Head of caudate nucleus (tissue), 42 donors: ENCODE data around the gene LARP6.
"Not testable (repeated sequence)": the region's sequence is repeated elsewhere in the genome, so short reads cannot be mapped to it uniquely, and the experiment has no call there.

ENCODE experiments used
- DNase-seq, 42 donors: peaks; one replicate each; pipeline versions ENCODE4 v3.0.0 to v3.0.0-alpha.2; 2020 to 2021; ENCODE audit warnings: mixed read lengths in 7 of 42
- intact Hi-C: fragments of 100-400 bp; cut with DNase I; formaldehyde crosslinking; loops from one replicate; pipeline ENCODE4 v1.15.0; 2022

Gene LARP6

GRCh38 chr15:70834999-70835398 lies 19.0 kb downstream of the LARP6 start:
- DNase-seq: peak in 2 of 42 donors; percentile 5 to 9
- intact Hi-C loops: no loop called here

- DNase-seq: peak in 3 of 42 donors; percentile 7 to 41 (median 33)
- intact Hi-C loops: no loop called here
These were observed 19.8 kb downstream of the LARP6 start for GRCh38 chr15:70833861-70834765.

- intact Hi-C loops: no loop called here
These were observed 20.5 kb downstream of the LARP6 start for GRCh38 chr15:70833422-70833821.

GRCh38 chr15:70832176-70832575 lies 21.8 kb downstream of the LARP6 start:
- DNase-seq: peak in 3 of 42 donors; percentile 7 to 39 (median 32)
- intact Hi-C loops: no loop called here

More at GRCh38 chr15:70833422-70833821, 20.5 kb downstream of the LARP6 start:
- DNase-seq: peak in 1 of 42 donors; percentile 7

- intact Hi-C loops: no loop called here
- peak in 11 of 42 donors; percentile 26 to 63 (median 44) for DNase-seq
These were observed 22.7 kb downstream of the LARP6 start for GRCh38 chr15:70831094-70831911.

GRCh38 chr15:70830615-70831014 lies 23.3 kb downstream of the LARP6 start:
- intact Hi-C loops: no loop called here
- DNase-seq: peak in 1 of 42 donors; percentile 10

- peak in 3 of 42 donors; percentile 9 to 43 (median 38) for DNase-seq
- intact Hi-C loops: loop anchor here (5.0 kb wide), 1 partner anchor 48 kb away; no protein-coding TSS in a partner anchor
These were observed 24.4 kb downstream of the LARP6 start for GRCh38 chr15:70829371-70830166.

- intact Hi-C loops: loop anchor here (5.0 kb wide), 1 partner anchor 50 kb away; no protein-coding TSS in a partner anchor
- peak in 2 of 42 donors; percentile 32 to 40 for DNase-seq
These were observed 26.2 kb downstream of the LARP6 start for GRCh38 chr15:70827721-70828120.

- intact Hi-C loops: loop anchor here (5.0 kb wide), 1 partner anchor 51 kb away; no protein-coding TSS in a partner anchor
- DNase-seq: peak in 2 of 42 donors; percentile 40 to 43
These were observed 27.3 kb downstream of the LARP6 start for GRCh38 chr15:70826634-70827033.

GRCh38 chr15:70825841-70826240 lies 28.1 kb downstream of the LARP6 start:
- intact Hi-C loops: loop anchor here (5.0 kb wide), 1 partner anchor 51 kb away; no protein-coding TSS in a partner anchor
- no peak for DNase-seq

GRCh38 chr15:70823196-70823595 lies 30.8 kb downstream of the LARP6 start:
- intact Hi-C loops: no loop called here
- no peak for DNase-seq

GRCh38 chr15:70820214-70820613 lies 33.7 kb downstream of the LARP6 start:
- intact Hi-C loops: no loop called here

GRCh38 chr15:70818580-70818979 lies 35.4 kb downstream of the LARP6 start:
- DNase-seq: no peak
- intact Hi-C loops: loop anchor here (10.0 kb wide), 1 partner anchor 134 kb away; no protein-coding TSS in a partner anchor

More at GRCh38 chr15:70820214-70820613, 33.7 kb downstream of the LARP6 start:
- no peak for DNase-seq

GRCh38 chr15:70817266-70817665 lies 36.7 kb downstream of the LARP6 start:
- intact Hi-C loops: loop anchor here (10.0 kb wide), 1 partner anchor 132 kb away; no protein-coding TSS in a partner anchor

GRCh38 chr15:70815604-70816003 lies 38.4 kb downstream of the LARP6 start:
- DNase-seq: no peak
- intact Hi-C loops: loop anchor here (10.0 kb wide), 1 partner anchor 131 kb away; no protein-coding TSS in a partner anchor

More at GRCh38 chr15:70817266-70817665, 36.7 kb downstream of the LARP6 start:
- DNase-seq: no peak

- intact Hi-C loops: loop anchor here (10.0 kb wide), 1 partner anchor 130 kb away; no protein-coding TSS in a partner anchor
- DNase-seq: not testable (repeated sequence)
These were observed 38.9 kb downstream of the LARP6 start for GRCh38 chr15:70815011-70815410.

- DNase-seq: no peak
- intact Hi-C loops: loop anchor here (10.0 kb wide), 1 partner anchor 128 kb away; no protein-coding TSS in a partner anchor
These were observed 41.1 kb downstream of the LARP6 start for GRCh38 chr15:70812827-70813364.
